ENCODE results near the gene MYO18B.

- TF ChIP-seq, protein P1, sequence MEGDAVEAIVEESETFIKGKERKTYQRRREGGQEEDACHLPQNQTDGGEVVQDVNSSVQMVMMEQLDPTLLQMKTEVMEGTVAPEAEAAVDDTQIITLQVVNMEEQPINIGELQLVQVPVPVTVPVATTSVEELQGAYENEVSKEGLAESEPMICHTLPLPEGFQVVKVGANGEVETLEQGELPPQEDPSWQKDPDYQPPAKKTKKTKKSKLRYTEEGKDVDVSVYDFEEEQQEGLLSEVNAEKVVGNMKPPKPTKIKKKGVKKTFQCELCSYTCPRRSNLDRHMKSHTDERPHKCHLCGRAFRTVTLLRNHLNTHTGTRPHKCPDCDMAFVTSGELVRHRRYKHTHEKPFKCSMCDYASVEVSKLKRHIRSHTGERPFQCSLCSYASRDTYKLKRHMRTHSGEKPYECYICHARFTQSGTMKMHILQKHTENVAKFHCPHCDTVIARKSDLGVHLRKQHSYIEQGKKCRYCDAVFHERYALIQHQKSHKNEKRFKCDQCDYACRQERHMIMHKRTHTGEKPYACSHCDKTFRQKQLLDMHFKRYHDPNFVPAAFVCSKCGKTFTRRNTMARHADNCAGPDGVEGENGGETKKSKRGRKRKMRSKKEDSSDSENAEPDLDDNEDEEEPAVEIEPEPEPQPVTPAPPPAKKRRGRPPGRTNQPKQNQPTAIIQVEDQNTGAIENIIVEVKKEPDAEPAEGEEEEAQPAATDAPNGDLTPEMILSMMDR (conservative IDR thresholded peaks at IDR 0.05), result no peak
- TF ChIP-seq ZFX (IDR thresholded peaks at IDR 0.05), result no peak
Observed at GRCh38 chr22:25692397-25693267, 49.4 kb upstream of the MYO18B start.

All from C4-2B (cell line).